Measurements from ENCODE around the gene SSTR3.
"Not testable (repeated sequence)": the region's sequence is repeated elsewhere in the genome, so short reads cannot be mapped to it uniquely, and the experiment has no call there.

Gene SSTR3

DNA sequence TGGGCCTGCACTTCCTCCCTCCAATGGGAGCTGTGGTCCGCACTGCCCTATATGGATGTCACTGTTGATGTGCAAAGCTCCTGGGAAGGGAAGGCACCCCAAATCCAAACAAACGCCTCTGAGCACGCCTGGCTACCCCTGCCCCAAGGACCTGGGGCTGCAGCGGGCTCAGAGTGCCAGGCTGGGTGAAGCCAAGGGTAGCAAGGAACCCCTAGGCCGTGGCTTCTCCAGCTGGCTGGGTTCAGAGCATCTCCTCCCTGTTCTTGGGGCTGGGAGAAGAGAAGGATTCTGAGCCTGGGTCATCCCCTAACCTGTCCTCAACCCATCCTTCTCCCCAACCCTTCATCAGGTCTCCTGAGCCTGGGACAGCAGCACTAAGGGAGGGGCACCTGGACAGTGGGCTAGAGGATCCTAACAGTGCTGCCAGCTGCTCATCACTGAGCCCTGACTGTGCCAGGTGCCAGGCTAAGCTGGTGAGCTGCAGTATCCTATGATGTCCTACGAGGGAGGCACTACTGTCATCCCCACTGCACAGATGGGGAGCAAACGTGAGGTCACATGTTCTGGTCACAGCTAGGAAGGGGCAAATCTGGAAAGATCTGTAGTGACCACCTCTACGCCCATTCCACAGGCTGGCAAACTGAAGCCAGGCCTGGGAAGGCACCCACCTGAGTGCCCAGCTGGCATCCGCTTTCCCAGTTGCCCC is 3.0 kb downstream of the SSTR3 start:
- no peak for DNase-seq

DNA sequence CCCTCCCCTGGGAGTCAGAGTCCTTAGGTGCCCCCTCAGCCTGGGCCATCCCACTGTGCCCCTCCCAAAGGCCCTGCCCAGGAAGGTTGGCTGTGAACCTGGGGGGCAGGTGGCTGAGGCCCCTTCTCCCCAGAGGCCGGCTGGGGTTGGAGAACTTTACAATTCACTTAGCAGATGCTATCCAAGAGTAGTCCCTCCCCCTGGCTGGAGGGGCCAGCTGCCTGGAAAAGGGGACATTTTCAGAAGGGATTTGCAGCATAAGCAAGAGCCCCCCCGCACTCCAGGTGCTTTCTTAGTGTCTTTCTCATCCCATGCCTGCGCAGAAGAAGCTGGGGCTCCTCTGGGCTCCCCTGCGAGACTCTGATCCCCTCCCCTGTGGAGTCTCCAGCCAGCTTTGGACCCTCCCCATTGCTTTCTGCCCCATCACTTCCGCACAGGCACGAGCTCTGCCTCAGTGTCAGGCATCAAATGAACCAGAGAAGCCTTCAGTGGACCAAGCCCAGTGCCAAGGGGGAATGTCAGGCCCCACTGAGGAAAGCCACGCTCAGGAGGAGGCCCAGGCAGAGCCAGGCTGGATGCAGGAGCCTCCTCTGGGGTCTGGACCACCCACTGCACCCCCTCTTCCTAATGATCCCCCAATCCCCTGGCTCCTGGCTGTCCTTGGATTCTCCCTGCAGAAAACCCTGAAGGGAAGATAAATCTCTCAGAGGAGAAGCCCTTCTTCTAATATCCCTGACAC is 3.7 kb downstream of the SSTR3 start:
- DNase-seq, result no peak

DNA sequence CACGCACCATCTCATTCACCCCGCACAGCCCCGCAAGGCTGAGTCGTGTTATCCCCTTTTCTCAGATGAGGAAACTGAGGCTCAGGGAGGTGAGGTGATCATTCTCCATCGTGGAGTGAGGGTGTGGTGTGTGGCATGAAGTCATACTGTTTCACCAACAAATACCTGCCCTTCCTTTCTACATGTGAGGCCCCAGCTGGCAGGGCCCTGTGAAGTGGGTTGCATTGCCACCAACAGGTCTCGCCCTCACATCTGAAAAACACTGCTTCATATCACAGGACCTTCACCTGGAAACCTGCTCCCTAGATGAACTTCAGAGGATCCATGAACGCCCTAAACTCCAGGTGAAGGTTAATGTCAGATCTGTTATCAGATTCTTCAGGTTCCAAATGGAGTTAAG is 4.3 kb downstream of the SSTR3 start:
- no peak for DNase-seq

DNA sequence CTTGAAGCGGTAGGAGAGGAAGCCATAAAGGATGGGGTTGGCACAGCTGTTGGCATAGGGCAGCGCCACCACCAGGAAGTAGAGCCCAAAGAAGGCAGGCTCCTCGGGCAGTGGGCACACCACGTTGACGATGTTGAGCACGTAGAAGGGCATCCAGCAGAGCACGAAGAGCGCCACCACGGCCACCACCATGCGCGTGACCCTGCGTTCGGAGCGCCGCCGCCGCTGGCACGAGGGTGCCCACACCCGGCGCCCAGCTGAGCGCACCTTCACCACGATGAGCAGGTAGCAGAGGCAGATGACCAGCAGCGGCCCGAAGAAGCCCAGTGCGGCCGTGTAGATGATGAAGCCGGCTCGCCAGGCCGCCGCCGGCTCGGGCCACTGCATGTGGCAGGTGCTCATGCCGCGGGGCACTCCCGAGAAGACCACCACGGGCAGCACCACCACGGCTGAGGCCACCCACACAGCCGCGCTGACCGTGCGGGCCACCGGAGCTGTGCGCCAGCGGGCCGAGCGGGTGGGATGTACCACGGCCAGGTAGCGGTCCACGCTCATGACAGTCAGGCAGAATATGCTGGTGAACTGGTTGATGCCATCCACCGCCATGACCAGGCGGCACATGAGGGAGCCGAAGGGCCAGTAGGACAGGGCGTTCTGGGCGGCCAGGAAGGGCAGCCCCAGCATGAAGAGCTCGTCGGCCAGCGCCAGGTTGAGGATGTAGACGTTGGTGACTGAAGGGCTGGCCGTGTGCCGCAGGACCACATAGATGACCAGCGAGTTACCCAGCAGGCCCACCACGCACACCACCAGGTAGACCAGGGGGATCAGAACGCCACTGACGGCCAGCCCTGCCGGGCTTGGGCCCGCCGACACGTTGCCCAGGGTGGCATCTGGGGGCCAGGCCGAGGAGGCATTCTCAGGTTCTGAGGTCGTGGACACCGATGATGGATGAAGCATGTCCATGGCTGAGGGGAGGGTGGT is 5.1 kb downstream of the SSTR3 start:
- DNase-seq, result no peak

DNA sequence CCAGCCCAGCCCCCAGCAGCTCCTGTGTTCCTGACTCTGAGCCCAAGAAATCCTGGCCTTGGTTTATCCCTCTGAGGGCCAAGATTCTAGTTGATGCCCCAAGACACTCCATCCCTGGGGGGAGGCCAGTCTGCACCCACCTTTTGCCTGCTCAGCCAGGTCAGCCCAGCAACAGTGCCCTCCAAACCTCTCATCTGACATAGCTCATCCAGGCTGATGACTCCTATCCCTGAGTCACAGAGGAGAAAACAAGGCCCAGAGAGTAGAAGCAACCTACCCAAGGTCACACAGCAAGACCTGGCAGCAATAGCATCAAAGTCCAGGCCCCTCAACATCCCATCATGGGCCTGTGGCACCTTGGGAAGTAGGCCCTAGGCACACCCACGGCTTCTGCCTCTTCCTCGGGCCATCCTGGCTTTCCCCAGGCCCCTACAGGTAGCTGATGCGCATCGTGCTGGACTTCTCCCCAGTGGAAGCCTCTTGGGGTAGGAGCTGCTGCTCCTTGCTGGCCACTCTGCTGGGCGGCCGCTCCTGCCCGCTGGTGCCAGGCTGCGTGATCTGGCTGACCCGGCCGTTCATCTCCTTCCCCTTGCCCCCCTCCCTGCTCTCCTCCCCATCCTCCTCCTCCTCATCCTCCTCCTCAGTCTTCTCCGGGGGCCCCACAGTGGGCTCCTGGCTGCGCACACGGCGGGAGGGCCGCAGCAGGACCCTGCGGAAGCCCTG is 6.0 kb downstream of the SSTR3 start:
- no peak for DNase-seq

DNA sequence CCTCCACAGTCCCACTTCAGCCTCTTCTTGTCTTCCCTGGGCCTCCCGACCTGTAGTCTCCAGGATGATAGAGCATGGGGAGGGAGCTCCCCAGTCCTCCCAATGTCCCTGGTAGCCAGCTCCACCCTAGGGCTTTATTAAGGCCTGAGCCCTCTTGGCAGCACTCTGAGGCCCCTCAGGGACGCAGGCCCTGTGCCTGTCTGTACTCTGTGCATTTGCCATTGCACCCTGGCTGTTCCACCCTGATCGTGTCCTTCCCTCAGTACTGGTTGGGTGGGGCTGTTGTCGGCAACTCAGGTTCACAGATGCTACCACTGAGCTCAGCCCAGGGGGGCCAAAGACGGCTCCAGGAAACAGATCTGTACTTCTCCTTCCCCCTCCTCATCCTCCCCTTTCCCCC is 7.2 kb downstream of the SSTR3 start:
- DNase-seq, result no peak

DNA sequence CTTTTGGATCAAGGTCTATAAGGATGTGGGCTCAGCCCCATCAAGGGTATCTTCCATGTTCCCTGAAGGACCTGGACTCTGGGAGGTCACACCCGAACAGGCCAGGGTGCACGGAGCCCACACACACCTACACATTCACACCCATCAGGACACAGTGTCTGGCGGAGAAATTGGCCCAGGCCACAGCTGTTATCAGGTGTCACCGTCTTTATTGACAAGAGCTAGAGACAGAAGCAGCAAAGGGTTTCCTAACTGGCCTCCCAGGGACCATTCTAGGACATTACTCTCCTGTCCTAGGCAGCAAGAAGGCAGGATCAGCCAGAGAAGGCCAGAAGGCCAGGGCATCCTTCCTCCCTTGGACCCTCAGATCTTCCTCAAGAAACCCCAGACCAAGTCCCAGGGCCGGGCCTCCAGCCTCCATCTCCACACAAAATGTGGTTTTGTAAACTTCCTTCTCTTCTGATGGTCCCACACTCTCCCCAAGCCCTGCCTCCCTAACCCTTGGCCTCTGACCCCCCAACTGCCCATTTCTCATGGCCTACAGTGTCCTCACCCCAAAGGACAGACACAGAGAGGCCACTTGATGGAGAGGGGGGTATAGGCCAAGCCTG is 8.1 kb downstream of the SSTR3 start:
- DNase-seq, result no peak

DNA sequence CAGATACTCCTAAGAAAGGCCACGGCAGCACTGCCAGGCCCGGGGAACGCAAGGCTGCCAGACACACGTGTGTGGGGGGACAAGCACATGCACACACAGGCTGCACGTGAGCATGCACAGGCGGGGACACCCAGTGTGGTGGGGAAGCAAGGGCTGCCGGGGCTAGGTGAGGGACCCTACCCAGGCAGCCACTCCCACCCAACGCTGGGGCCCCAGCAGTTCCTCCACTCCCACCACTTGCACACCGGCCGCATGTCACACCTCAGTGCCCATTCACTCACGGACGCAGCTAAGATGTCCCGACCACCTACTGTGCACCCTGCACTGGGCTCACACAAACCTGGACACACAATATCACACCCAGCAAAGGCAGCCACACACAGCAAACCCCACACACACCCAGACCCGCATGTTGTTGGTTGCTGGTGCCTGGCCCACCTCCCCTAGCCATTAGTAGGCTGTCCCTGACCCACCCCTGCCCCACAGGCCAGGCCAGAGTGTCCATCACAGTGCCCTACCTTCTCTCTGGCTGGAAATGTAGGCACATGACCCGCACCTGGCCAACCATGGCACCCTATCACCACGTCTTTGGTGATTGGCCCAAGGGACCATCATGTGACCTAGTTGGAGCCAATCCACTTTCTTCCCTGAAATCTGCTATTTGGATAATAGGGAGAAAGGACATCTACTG is 8.8 kb downstream of the SSTR3 start:
- DNase-seq, result no peak

DNA sequence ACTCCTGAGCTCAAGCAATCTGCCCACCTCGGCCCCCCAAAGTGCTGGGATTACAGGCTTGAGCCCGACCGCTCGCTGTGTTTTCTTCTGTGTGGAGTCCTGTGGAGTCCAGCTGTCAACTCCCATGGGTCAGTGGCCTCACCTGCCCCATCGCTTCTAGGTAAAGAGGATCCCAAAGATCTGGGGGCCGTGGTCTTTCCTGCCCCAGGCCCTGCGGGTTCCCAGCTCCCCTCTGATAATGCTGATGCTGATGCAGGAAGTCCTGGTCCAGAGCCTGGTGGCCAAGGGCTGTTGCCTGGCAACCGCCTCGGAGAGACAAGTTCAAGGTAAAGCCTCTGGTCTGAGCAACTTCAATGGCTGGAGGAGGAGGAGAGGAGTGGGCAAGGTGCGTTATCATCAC is 9.6 kb downstream of the SSTR3 start:
- DNase-seq, result no peak

DNA sequence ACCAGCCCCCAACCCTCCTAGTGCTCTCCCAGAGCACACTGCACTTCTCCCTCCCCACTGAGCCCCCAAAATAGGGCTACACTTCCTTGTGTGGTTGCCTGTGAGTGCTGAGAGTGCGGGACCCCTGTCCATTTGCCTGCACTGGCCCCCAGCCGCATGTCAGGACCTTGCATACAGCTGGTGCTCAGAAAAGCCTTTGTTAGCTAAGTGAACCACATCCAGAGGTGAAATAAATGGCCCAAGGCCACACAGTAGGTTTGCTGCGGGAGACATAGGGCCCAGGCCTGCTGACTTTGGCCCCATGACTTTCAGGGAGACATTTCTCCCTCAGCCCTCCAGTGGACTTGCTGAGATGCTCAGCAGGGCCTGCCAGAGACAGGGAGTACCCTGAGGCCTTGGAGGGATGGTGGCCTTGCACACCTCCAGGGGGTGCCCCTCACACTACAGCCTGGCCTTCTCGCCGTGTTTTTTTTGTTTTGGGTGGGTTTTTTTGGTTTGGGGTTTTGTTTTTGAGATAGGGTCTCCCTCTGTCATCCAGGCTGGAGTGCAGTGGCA is 10.2 kb downstream of the SSTR3 start:
- DNase-seq, result no peak

DNA sequence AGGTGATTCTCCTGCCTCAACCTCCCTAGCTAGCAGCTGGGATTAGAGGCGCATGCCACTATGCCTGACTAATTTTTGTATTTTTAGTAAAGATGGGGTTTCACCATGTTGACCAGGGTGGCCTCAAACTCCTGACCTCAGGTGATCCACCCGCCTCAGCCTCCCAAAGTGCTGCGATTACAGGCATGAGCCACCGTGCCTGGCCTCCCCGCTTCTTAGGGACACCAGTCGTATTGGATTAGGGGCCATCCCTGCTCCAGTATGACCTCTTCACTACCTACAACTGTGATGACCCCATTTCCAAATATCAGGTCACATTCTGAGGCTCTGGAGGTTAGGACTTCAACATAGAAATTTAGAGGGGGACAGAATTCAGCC is 10.8 kb downstream of the SSTR3 start:
- DNase-seq, result not testable (repeated sequence)

DNA sequence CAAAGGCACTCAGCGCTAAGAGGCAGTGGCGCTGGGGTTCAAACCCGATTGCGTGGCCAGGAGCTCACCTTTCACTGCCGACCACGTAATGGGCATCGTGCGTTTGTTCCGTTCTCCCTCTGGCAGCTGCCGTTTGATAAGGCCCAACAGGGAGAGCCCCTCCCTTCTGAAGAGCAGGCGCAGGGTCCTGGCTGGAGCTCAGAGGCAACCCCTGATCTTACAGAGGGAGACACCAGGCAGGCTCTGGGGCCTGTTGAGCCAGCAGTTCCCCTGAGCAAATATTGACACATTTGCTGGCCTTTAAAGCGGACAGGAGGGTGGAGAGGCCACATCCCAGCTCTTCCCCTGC is 12.5 kb downstream of the SSTR3 start:
- no peak for DNase-seq

DNA sequence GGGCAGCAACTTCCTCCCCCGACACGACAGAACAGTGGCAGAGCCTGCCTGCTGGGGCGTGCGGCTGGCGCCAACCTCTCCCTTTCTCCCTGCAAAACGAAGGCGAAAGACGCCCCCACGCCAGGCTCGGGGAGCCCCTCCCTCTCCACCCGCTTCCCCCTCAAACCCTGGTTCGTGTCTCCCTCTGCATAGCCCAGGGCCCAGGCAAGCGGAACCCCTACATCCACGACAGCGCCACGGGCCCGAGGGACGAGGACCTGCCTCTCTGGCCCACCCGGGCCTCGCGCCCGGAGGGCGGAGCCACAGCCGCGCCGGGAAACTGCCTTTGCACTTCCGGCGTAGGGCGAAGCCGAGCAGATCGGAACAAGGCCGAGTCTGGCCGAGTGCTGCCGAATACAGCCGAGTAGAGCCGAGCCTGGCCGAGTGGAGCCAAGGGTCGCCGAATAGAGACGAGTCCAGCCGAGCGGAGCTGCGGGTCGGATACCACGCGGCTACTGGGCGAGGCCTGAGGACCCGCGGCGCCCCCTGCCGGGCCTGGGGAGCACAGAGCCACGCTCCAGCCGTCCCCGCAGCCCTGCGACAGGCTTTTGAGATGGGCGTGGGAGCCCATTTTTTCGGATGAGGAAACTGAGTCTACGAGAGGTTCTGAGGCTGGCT is 13.0 kb downstream of the SSTR3 start:
- DNase-seq, result peak; percentile 92 to 98

DNA sequence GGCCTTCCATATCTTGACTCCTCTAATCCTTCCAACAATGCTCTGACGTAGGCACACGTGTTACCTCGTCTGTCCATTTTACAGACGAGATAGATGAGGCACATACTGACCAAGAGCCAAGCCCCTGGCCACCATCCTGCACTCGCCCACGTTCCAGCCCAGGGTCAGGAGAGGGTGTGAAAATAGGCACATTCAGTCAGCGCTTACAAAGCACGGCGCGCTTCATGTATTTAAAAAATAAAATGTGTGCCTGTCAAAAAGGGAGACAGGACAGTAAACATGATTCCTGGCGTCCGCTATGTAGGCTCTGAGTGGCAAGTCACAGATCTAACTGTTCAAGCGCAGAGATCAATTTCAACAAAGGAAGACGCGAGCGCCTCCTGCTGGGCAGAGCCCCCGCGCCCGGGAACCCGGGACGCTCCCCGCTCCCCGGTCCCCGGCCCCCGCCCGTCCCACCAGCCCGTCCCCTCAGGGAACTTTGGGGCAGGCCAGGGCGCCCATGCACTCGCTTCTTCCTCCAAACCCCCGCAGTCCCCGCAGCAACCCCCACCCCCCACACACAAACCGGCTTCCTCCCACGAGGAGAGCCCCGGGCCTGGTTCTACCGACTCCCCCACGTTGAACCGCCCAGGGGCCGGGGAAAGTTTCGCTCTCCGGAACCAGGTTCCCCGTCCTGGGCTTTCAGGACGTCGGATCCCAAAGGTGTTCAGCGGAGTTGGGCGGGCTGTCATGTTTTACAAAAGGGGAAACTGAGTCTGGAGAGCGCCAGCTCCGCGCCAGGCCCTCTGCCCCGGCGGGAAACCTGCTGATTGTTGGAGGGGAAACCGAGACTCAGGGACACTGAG is 13.8 kb downstream of the SSTR3 start:
- DNase-seq, result peak in 1 of 2 experiments; percentile 71

DNA sequence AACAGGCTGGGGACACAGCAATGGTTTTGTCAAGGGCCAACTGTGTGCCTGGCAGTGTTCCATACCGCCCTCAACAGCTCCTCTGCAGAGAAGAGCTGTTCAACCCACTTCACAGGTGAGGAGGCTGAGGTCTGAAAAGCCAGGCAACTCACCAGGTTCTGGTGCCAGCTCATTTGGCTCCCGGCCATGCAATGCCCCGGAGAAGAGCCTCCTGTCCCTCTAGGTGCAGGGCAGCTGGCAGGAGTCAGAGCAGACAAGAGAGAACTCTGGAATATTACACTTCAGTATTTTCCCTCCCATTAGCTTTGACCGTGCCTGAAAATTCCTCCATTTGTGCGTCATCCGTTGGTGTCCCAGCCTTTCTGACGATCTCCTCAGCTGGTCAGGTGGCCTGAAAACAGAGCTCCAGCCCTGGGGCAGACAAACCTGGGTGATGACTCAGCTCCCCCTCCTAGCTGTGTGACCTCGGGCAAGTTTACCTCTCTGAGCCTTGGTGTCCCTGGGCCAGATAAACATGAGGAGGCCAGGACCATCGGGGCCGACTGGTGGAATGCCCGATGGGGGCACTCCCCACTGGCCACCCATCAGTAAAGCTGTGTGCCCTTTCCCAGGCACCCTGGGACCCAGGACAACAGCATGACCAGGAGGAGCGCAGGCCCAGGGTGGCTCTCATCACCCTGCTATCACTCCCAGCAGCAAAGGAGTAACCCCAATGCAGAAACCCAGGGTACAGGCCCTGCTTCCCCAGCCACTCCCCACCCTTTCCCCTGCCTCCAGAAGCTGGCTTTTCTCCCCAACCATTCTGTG is 14.6 kb downstream of the SSTR3 start:
- DNase-seq, result no peak

DNA sequence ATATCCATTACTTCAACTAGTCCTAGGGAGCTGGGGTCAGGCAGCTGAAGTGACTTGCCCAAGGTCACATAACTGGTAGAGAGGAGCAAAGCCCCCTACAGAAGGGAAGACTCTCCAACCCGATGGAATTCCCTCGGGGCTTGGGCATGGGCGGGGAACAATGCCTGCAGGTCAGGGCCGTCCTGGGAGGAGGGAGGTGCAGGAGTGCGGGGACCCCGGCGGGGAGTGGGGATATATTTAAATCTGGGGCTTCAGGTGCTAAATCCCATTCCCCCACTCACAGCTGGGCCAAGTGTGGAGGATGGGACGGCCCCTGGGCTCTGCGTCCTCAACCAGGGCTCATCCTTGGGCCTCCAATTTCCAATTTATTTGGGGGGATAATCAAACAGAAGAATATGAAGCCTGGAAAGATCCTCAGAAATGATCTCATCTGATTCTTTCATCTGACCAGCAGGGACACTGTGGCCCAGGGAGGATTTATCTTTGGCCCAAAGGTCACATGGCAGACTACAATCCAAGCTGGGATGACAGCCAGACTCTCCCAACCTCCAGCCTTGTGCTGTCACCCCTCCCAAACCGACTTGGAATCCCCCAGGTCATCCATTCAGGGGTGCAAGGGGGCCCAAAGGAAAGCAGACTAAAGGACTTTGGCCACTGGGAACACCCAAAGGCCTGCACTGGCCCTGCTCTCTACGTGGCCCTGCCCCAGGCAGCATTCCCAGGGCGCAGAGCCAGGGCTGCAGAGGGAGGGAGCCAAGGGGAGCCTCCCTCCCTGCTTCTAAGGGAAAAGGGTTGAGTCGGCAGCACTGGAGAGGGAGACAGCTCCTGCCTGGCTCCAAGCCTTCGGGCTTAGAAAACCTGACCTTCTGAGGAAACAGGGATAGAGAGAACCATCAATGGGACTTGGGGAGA is 15.5 kb downstream of the SSTR3 start:
- DNase-seq, result peak in 1 of 2 experiments; percentile 26

DNA sequence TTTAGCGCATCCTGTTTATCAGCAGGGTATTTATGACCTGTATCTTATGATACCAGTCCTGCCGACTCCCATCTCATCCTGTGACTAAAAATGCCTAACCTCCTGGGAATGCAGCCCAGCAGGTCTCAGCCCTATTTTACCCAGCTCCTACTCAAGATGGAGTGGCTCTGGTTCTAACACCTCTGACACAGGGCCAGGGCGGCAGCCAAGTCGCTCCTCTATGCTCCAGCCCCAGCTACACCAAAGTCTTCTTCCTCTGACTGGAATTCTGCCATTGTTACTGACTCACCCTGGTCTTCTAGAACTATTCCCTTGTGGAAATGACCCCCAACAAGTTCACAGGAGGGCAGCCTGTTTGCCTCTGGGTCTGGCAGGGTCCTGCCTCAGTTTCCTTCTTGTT is 16.4 kb downstream of the SSTR3 start:
- DNase-seq, result no peak

DNA sequence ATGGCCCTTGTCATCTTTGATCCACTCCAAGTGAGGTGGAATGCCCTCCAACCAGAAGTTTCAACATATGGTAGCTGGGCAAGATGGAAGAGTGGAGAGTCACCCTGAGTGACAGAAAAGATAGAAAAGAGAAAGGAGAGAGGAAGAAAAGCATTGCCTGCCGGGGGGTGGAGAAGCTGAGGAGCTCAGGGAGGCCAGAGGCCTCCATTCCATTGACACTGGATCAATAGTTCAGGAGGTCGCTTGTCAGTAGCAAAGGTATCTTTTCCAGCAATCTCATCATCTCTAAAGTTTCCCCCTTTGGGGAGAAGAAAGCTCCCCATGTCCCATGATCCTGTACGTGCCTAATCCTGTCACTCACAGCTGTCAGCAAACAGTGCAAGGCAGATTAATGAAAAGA is 17.5 kb downstream of the SSTR3 start:
- no peak for DNase-seq
